ENCODE results near the gene PRR7. TPM values are rescaled to one million over a fixed set of nuclear protein-coding genes. Genes with fewer than 3 reads are reported as not detected.

The PRR7 gene
- total and polyA plus RNA-seq, 2 experiments from 2014 or later: 7.6 to 9.7 TPM

- peak; percentile 17 for ATAC-seq
- peaks cover 11% of the 10 kb centered on the region; the same call in 1 of the 3 replicates for H3K36me3 Mint-ChIP-seq (ENCODE audit: low read depth)
Measured at GRCh38 chr5:177447066-177447610, 524 bp downstream of the PRR7 start.

GRCh38 chr5:177447611-177448243, 1.1 kb downstream of the PRR7 start:
- H3K4me1 ChIP-seq (ENCODE audit: insufficient read depth): peaks cover 23% of the 10 kb centered on the region
- Mint-ChIP-seq H3K27ac (no peak overlapping the region; the same call in 1 of the 2 replicates), H3K9me3 (peaks cover 3% of the 10 kb centered on the region; the same call in 1 of the 3 replicates), H3K4me3 (peak overlapping the region; percentile 71), H3K36me3 (ENCODE audit: low read depth) (peaks cover 8% of the 10 kb centered on the region; the same call in 1 of the 3 replicates), H3K27me3 (ENCODE audit: insufficient read depth, low read depth, poor library complexity) (peaks cover 48% of the 10 kb centered on the region), H3K4me1 (peaks cover 38% of the 10 kb centered on the region)
- 0 out of 4 replicates have a peak, but pooled peaks of 1 of the 2 experiments have one; percentile 5 for TF ChIP-seq CTCF (conservative IDR thresholded peaks at IDR 0.05; ENCODE audit: low read depth in 2 of 2)
- no peak for TF ChIP-seq ZNF114 (CRISPR knock-in tag; IDR thresholded peaks at IDR 0.05)
- TF ChIP-seq JUNB (IDR thresholded peaks at IDR 0.05; ENCODE audit: unreplicated experiment): no peak
- no peak for TF ChIP-seq ZNF331 (CRISPR knock-in tag; IDR thresholded peaks at IDR 0.05; ENCODE audit: low read depth)
- H3F3A ChIP-seq (replicated peaks; ENCODE audit: low read depth): peaks cover 29% of the 10 kb centered on the region
- no peaks in the 10 kb centered on the region for H3K36me3 ChIP-seq (ENCODE audit: insufficient read depth)
- peaks cover 2% of the 10 kb centered on the region; the same call in 1 of the 2 replicates for H4K20me1 ChIP-seq (replicated peaks; ENCODE audit: insufficient read depth)
- ATAC-seq (peak; percentile 56), DNase-seq (ENCODE audit: low spot score) (peak; percentile 84)
- H3K4me2 ChIP-seq: peak overlapping the region; percentile 88
- H3K27ac ChIP-seq (ENCODE audit: low read depth): no peak overlapping the region
- no peaks in the 10 kb centered on the region for H3K9me2 ChIP-seq (ENCODE audit: insufficient read depth)
- peak overlapping the region; percentile 80 for H3K4me3 ChIP-seq
- H2AFZ ChIP-seq: 0 out of 2 replicates have a peak overlapping the region, but pooled peaks have one; percentile 56
- peaks cover 42% of the 10 kb centered on the region for H3K27me3 ChIP-seq (ENCODE audit: insufficient read depth)
- no peaks in the 10 kb centered on the region for H3K79me2 ChIP-seq (replicated peaks; ENCODE audit: insufficient read depth)

More at GRCh38 chr5:177447066-177447610, 524 bp downstream of the PRR7 start:
- peak overlapping the region; percentile 88 for H3K4me2 ChIP-seq
- Mint-ChIP-seq H3K27ac (no peak overlapping the region), H3K9me3 (peaks cover 3% of the 10 kb centered on the region; the same call in 1 of the 3 replicates), H3K27me3 (ENCODE audit: insufficient read depth, low read depth, poor library complexity) (peaks cover 45% of the 10 kb centered on the region), H3K4me3 (peak overlapping the region; percentile 71; the same call in 2 of the 3 replicates), H3K4me1 (peaks cover 36% of the 10 kb centered on the region)
- H3K27me3 ChIP-seq (ENCODE audit: insufficient read depth): peaks cover 39% of the 10 kb centered on the region
- H3K4me3 ChIP-seq: peak overlapping the region; percentile 80
- peaks cover 29% of the 10 kb centered on the region for H3F3A ChIP-seq (replicated peaks; ENCODE audit: low read depth)
- no peak overlapping the region for H3K27ac ChIP-seq (ENCODE audit: low read depth)
- H3K79me2 ChIP-seq (replicated peaks; ENCODE audit: insufficient read depth): no peaks in the 10 kb centered on the region
- TF ChIP-seq EZH2 (IDR thresholded peaks at IDR 0.05; ENCODE audit: low read depth, unreplicated experiment) (no peak), STAT1 (IDR thresholded peaks at IDR 0.05; ENCODE audit: unreplicated experiment) (no peak), CTCF (conservative IDR thresholded peaks at IDR 0.05; ENCODE audit: low read depth in 2 of 2) (no peak), CREB1 (CRISPR knock-in tag; IDR thresholded peaks at IDR 0.05; ENCODE audit: low read depth) (no peak), JUNB (IDR thresholded peaks at IDR 0.05; ENCODE audit: unreplicated experiment) (no peak)
- DNase-seq (ENCODE audit: low spot score): peak; percentile 86
- peaks cover 23% of the 10 kb centered on the region for H3K4me1 ChIP-seq (ENCODE audit: insufficient read depth)
- H4K20me1 ChIP-seq (replicated peaks; ENCODE audit: insufficient read depth): no peaks in the 10 kb centered on the region; the same call in 1 of the 2 replicates
- H3K9me2 ChIP-seq (ENCODE audit: insufficient read depth): no peaks in the 10 kb centered on the region
- no peaks in the 10 kb centered on the region for H3K36me3 ChIP-seq (ENCODE audit: insufficient read depth)
- H2AFZ ChIP-seq: no peak overlapping the region

Measured in GM23338 (cell line).